Type B pancreatic cell (in vitro differentiated cells): ENCODE results near the gene TMEM271. TPM values are rescaled to one million over a fixed set of nuclear protein-coding genes. Genes with fewer than 3 reads are reported as not detected.
A peak's percentile ranks its signal among the peaks of the same experiment; 100 is the strongest.

Source experiments
- DNase-seq: peaks from one replicate; pipeline ENCODE4 v3.0.0; 2021; ENCODE audit warnings: mixed read lengths; ENCODE audit not compliant: unreplicated experiment; ENCODE audit errors: extremely low spot score
- H3K27ac Mint-ChIP-seq: 2 replicates; pipeline ENCODE4 v1.8.0; 2021; ENCODE audit warnings: mild to moderate bottlenecking, mixed read lengths
- H3K27me3 Mint-ChIP-seq: 2 replicates; pipeline ENCODE4 v1.8.0; 2021; ENCODE audit warnings: mixed read lengths
- H3K36me3 Mint-ChIP-seq: 2 replicates; pipeline ENCODE4 v1.8.0; 2021; ENCODE audit warnings: mixed read lengths
- H3K4me1 Mint-ChIP-seq: one replicate; pipeline ENCODE4 v1.8.0; 2021; ENCODE audit warnings: mixed read lengths; ENCODE audit not compliant: unreplicated experiment
- H3K4me3 Mint-ChIP-seq: 2 replicates; pipeline ENCODE4 v1.8.0; 2021; ENCODE audit warnings: mild to moderate bottlenecking, mixed read lengths
- H3K9me3 Mint-ChIP-seq: 2 replicates; pipeline ENCODE4 v1.8.0; 2021; ENCODE audit warnings: mixed read lengths
- total RNA-seq: library from RNA; stranded (reverse); gene quantifications from 2 replicates; pipeline ENCODE4 v1.2.1, GENCODE V29; 2021; ENCODE audit warnings: low replicate concordance
- TF ChIP-seq, protein P1 (sequence below): fragments of 200-600 bp; sonication (generic); conservative IDR thresholded peaks from 2 replicates; pipeline ENCODE4 v1.5.0; 2021; ENCODE audit warnings: antibody characterized with exemption, mild to moderate bottlenecking

TMEM271 gene
- total RNA-seq, 1 donor from 2014 or later = 0.36 TPM

DNA sequence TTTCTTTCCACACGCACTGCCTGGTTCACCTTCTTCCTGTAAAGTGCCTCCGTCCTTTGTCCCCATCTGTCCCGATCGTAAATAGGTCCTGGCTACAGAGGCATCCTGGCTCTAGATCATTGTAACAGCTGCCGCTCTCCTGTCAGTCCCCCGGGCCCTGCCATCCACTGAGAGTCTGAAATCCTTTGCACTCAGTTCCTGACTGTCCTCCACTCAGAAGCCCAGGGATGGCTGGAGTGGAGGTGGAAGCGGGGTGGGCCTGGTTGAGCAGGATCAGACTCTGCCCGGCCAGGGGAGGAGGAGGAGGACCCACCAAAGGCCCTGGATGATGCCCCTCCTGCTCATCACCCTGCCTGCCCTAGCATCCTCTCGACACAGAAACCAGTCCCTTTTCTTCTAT is 47.3 kb downstream of the TMEM271 start:
- Mint-ChIP-seq H3K9me3 (no peaks in the 10 kb centered on the region), H3K4me3 (no peak overlapping the region), H3K36me3 (peaks cover 18% of the 10 kb centered on the region), H3K4me1 (no peaks in the 10 kb centered on the region), H3K27ac (peak overlapping the region; percentile 47), H3K27me3 (no peaks in the 10 kb centered on the region)
- DNase-seq = no peak
- TF ChIP-seq, protein P1, sequence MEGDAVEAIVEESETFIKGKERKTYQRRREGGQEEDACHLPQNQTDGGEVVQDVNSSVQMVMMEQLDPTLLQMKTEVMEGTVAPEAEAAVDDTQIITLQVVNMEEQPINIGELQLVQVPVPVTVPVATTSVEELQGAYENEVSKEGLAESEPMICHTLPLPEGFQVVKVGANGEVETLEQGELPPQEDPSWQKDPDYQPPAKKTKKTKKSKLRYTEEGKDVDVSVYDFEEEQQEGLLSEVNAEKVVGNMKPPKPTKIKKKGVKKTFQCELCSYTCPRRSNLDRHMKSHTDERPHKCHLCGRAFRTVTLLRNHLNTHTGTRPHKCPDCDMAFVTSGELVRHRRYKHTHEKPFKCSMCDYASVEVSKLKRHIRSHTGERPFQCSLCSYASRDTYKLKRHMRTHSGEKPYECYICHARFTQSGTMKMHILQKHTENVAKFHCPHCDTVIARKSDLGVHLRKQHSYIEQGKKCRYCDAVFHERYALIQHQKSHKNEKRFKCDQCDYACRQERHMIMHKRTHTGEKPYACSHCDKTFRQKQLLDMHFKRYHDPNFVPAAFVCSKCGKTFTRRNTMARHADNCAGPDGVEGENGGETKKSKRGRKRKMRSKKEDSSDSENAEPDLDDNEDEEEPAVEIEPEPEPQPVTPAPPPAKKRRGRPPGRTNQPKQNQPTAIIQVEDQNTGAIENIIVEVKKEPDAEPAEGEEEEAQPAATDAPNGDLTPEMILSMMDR = no peak

DNA sequence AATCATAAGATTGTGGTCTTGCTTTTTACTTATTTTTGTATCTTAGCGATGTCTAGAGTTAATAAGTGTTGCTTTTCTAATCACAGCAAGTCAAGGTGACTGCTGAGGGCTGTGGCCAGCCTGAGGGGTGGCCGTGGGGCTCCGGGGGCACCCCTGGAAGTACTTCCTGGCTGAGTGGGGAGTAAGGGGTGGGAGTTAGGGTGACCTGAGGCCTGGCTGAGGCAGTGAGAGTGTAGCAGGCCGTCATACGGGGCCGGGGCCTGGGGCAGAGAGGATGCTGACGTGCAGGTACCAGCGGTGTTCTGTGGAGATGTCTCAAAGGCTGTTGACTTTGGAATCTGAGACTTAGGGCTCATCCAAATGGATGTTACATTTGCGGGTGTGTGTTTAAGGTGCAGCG is 47.8 kb downstream of the TMEM271 start:
- no peaks in the 10 kb centered on the region for H3K27me3 Mint-ChIP-seq
- no peaks in the 10 kb centered on the region for H3K4me1 Mint-ChIP-seq
- DNase-seq = no peak
- H3K27ac Mint-ChIP-seq = no peak overlapping the region
- no peak overlapping the region for H3K4me3 Mint-ChIP-seq
- H3K36me3 Mint-ChIP-seq = peaks cover 18% of the 10 kb centered on the region
- TF ChIP-seq, protein P1 = no peak
- H3K9me3 Mint-ChIP-seq = no peaks in the 10 kb centered on the region

DNA sequence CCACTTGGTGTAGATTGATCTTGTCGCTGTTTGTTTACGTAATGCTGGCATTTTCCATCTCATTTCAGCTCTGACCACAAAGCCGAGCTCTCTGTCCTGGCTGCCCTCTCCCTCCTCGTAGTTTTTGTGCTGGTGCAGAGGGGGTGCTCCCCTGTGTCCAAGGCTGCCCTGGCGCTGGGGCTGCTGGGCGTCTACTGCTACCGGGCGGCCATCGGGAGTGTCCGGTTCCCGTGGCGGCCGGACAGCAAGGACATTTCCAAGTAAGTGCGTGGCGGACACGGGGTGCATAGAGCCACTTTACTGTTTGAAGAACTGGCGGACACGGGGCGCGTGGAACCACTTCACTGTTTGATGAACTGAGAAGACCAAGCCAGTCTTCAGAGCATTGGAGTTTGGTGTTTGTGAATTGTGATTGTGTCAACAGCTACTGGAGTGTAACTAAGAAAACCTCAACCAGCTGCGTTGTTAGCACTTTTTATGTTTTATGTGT is 49.1 kb downstream of the TMEM271 start:
- Mint-ChIP-seq H3K36me3 (peaks cover 10% of the 10 kb centered on the region), H3K4me3 (no peak overlapping the region), H3K27ac (no peak overlapping the region), H3K4me1 (no peaks in the 10 kb centered on the region), H3K27me3 (no peaks in the 10 kb centered on the region), H3K9me3 (no peaks in the 10 kb centered on the region)
- TF ChIP-seq, protein P1 = no peak
- DNase-seq = no peak

DNA sequence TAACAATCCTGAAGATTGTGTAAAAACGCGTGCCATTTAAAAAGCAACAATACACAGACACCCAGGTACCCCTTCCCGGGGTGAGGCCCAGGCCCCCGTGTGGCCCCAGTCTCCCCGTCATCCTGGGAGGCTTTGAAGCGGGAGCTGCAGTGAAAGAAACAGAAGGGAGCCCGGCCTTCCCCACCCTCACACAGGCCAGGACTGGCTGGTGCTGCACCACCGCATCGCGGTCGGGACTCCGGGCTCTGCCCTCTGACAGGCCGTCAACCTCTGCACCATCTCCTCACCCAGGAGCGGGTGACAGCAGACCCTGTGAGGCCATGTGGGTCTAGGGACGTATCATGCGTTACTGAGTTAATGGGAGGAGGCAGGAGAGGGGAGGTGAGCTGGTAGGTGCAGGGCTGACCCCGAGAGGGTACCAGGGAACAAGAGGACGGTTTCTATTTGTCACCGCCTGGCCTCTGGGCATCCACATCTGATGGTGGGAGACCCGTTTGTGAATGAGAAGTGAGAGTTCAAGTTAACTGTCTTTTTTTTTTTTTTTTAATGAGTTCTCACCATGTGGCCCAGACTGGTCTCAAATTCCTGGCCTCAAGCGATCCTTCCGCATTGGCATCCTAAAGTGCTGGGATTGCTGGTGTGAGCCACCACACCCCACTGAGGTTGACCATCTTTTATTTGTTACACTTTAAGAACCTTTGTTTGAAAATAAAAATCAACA is 49.7 kb downstream of the TMEM271 start:
- Mint-ChIP-seq H3K36me3 (peaks cover 9% of the 10 kb centered on the region), H3K27me3 (no peaks in the 10 kb centered on the region), H3K9me3 (no peaks in the 10 kb centered on the region), H3K4me1 (no peaks in the 10 kb centered on the region), H3K27ac (no peak overlapping the region), H3K4me3 (no peak overlapping the region)
- no peak for DNase-seq
- TF ChIP-seq, protein P1 = no peak

DNA sequence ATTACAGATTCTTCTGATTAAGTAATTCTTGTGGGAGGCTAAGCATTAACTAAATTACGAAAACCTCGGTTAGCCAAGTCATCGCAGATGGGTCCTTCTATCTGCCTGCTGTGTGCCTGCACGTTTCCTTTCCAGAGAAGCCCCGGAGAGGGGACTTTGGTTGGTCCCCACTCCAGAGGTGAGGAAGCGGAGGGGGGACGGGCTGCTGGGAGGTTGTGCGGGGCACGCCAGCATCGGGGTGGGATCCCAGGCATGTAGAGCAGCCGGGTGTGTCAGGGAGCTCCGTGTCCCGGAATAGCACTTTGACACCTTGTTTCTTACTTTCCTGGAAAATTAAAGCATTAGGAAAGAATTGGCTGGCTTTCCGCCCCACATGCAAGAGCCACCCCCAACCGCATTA is 50.4 kb downstream of the TMEM271 start:
- Mint-ChIP-seq H3K27ac (no peak overlapping the region), H3K4me3 (no peak overlapping the region), H3K9me3 (no peaks in the 10 kb centered on the region), H3K4me1 (no peaks in the 10 kb centered on the region), H3K27me3 (no peaks in the 10 kb centered on the region), H3K36me3 (peaks cover 9% of the 10 kb centered on the region)
- TF ChIP-seq, protein P1 = no peak
- DNase-seq = no peak
